Measurements from ENCODE around the gene QRSL1. TPM values are rescaled to one million over a fixed set of nuclear protein-coding genes. Genes with fewer than 3 reads are reported as not detected.

The QRSL1 gene
- total RNA-seq, 1 experiment from 2014 or later, result 13.4 TPM

GRCh38 chr6:106702046-106702445 is 72.7 kb downstream of the QRSL1 start:
- H3K4me1 ChIP-seq (replicated peaks; ENCODE audit: insufficient read depth), result no peaks in the 10 kb centered on the region
- no TSS peak for BruUV-seq (replicated peaks)
- no peak for DNase-seq
- H4K20me1 ChIP-seq (ENCODE audit: insufficient read depth), result no peaks in the 10 kb centered on the region
- no peak overlapping the region for H3K4me2 ChIP-seq
- H3F3A ChIP-seq (ENCODE audit: insufficient read depth, low read depth), result no peaks in the 10 kb centered on the region
- ChIA-PET POLR2A (ENCODE audit: unreplicated experiment) (no interaction called here), CTCF (no interaction called here)
- intact Hi-C loops (cut with micrococcal nuclease; ENCODE audit: unreplicated experiment), result no loop called here
- H3K4me3 ChIP-seq, result no peak overlapping the region
- H2AFZ ChIP-seq, result no peak overlapping the region
- no peaks in the 10 kb centered on the region for H3K9me3 ChIP-seq (ENCODE audit: insufficient read depth, low read depth)
- H3K79me2 ChIP-seq (ENCODE audit: low read depth), result no peaks in the 10 kb centered on the region
- TF ChIP-seq CTCF (conservative IDR thresholded peaks at IDR 0.05) (no peak), EZH2 (IDR thresholded peaks at IDR 0.05; ENCODE audit: low read depth) (no peak)
- H3K27me3 ChIP-seq (ENCODE audit: insufficient read depth, low read depth), result no peaks in the 10 kb centered on the region
- H3K27ac ChIP-seq, result no peak overlapping the region
- H3K36me3 ChIP-seq (ENCODE audit: low read depth), result no peaks in the 10 kb centered on the region
- H3K9me2 ChIP-seq (ENCODE audit: insufficient read depth), result no peaks in the 10 kb centered on the region

GRCh38 chr6:106702451-106703110 is 73.2 kb downstream of the QRSL1 start:
- H3K4me3 ChIP-seq, result no peak overlapping the region
- no peak overlapping the region for H2AFZ ChIP-seq
- H3K4me2 ChIP-seq, result no peak overlapping the region
- no peaks in the 10 kb centered on the region for H3K27me3 ChIP-seq (ENCODE audit: insufficient read depth, low read depth)
- no peak for TF ChIP-seq CTCF (conservative IDR thresholded peaks at IDR 0.05)
- TF ChIP-seq EZH2 (IDR thresholded peaks at IDR 0.05; ENCODE audit: low read depth), result no peak
- no peaks in the 10 kb centered on the region for H3K9me2 ChIP-seq (ENCODE audit: insufficient read depth)
- BruUV-seq (replicated peaks), result no TSS peak
- no peaks in the 10 kb centered on the region for H3K4me1 ChIP-seq (replicated peaks; ENCODE audit: insufficient read depth)
- no peak for DNase-seq
- intact Hi-C loops (cut with micrococcal nuclease; ENCODE audit: unreplicated experiment), result no loop called here
- POLR2A ChIA-PET (ENCODE audit: unreplicated experiment), result interaction anchor here (0.6 kb wide), 1 partner anchor 32 kb away, joined by 3 read pairs; no protein-coding TSS in a partner anchor
- H4K20me1 ChIP-seq (ENCODE audit: insufficient read depth), result no peaks in the 10 kb centered on the region
- CTCF ChIA-PET, result no interaction called here
- H3K9me3 ChIP-seq (ENCODE audit: insufficient read depth, low read depth), result no peaks in the 10 kb centered on the region
- H3K79me2 ChIP-seq (ENCODE audit: low read depth), result no peaks in the 10 kb centered on the region
- no peaks in the 10 kb centered on the region for H3F3A ChIP-seq (ENCODE audit: insufficient read depth, low read depth)
- H3K36me3 ChIP-seq (ENCODE audit: low read depth), result no peaks in the 10 kb centered on the region
- no peak overlapping the region for H3K27ac ChIP-seq

GRCh38 chr6:106704327-106704726 is 74.9 kb downstream of the QRSL1 start:
- Histone ChIP-seq H3F3A (ENCODE audit: insufficient read depth, low read depth) (no peaks in the 10 kb centered on the region), H4K20me1 (ENCODE audit: insufficient read depth) (no peaks in the 10 kb centered on the region), H3K9me3 (ENCODE audit: insufficient read depth, low read depth) (no peaks in the 10 kb centered on the region), H3K27me3 (ENCODE audit: insufficient read depth, low read depth) (no peaks in the 10 kb centered on the region), H2AFZ (no peak overlapping the region), H3K9me2 (ENCODE audit: insufficient read depth) (no peaks in the 10 kb centered on the region), H3K4me2 (no peak overlapping the region), H3K36me3 (ENCODE audit: low read depth) (no peaks in the 10 kb centered on the region), H3K4me3 (no peak overlapping the region), H3K27ac (no peak overlapping the region), H3K4me1 (replicated peaks; ENCODE audit: insufficient read depth) (no peaks in the 10 kb centered on the region), H3K79me2 (ENCODE audit: low read depth) (no peaks in the 10 kb centered on the region)
- BruUV-seq (replicated peaks), result no TSS peak
- no peak for DNase-seq
- ChIA-PET POLR2A (ENCODE audit: unreplicated experiment) (no interaction called here), CTCF (no interaction called here)
- TF ChIP-seq CTCF (conservative IDR thresholded peaks at IDR 0.05) (no peak), EZH2 (IDR thresholded peaks at IDR 0.05; ENCODE audit: low read depth) (no peak)
- intact Hi-C loops (cut with micrococcal nuclease; ENCODE audit: unreplicated experiment), result no loop called here

Measured in PC-9 (cell line).